ENCODE data around the gene ZNF175. TPM values are rescaled to one million over a fixed set of nuclear protein-coding genes. Genes with fewer than 3 reads are reported as not detected.

ZNF175 gene
- total and polyA plus RNA-seq, 3 donors from 2014 or later = 11.0 to 12.3 (median 12.1) TPM

DNA sequence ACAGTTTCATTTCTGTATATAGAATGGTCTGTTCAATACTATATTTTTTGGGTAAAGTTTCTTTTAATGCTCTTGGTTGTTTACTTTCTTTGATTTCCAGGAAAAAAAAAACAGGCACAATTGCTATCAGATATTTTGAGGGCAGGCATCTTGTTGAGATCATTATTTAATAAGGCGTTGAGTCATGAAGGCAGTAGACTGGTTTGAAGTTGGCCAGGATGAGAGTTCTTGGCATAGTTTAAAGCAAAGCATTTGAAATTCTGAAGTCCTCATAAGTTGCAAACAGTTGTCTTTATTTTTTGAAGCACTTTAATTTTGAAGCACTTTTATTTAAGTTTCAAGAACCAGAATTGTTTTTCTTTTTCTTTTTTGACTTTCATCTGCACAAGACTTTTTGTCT, 2.6 kb upstream of the ZNF175 start:
- intact Hi-C loops (cut with DNase I; ENCODE audit: low total_unique reads) = no loop called here
- no peak for TF ChIP-seq POLR2A (IDR thresholded peaks at IDR 0.05)
- TF ChIP-seq, protein P1, sequence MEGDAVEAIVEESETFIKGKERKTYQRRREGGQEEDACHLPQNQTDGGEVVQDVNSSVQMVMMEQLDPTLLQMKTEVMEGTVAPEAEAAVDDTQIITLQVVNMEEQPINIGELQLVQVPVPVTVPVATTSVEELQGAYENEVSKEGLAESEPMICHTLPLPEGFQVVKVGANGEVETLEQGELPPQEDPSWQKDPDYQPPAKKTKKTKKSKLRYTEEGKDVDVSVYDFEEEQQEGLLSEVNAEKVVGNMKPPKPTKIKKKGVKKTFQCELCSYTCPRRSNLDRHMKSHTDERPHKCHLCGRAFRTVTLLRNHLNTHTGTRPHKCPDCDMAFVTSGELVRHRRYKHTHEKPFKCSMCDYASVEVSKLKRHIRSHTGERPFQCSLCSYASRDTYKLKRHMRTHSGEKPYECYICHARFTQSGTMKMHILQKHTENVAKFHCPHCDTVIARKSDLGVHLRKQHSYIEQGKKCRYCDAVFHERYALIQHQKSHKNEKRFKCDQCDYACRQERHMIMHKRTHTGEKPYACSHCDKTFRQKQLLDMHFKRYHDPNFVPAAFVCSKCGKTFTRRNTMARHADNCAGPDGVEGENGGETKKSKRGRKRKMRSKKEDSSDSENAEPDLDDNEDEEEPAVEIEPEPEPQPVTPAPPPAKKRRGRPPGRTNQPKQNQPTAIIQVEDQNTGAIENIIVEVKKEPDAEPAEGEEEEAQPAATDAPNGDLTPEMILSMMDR (IDR thresholded peaks at IDR 0.05) = no peak
- Histone ChIP-seq H3K4me1 (peaks cover 9% of the 10 kb centered on the region), H3K9me3 (no peaks in the 10 kb centered on the region), H3K27me3 (no peaks in the 10 kb centered on the region), H3K27ac (no peak overlapping the region), H3K4me3 (no peak overlapping the region), H3K36me3 (ENCODE audit: low read depth, missing control alignments) (no peaks in the 10 kb centered on the region)
- DNase-seq = no peak
- WGBS, 2 donors = 83 to 88% methylated on average over 1 of the region's 1 CpG

DNA sequence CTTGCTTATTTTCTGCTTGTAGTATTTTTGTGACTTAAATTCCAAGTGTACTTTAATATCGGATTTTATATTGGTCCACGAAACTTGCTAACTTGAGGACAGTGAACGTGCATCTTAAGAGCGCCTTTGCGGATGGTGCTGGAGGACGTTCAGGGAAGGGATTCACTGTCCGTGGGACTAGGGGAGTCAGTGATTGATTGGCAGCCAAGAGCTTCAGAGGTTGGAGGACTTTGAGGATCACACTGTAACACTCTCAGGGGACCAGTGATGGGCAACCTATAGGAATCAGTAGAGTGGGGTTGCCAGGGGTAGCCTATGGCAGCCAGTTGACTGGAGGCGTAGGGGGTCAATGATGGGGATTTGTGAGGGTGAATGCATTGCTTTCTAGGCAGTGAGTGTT, 516 bp downstream of the ZNF175 start:
- 3 to 4% methylated on average over 8 of the region's 8 CpGs for WGBS, 2 donors
- intact Hi-C loops (cut with DNase I; ENCODE audit: low total_unique reads) = no loop called here
- no peaks in the 10 kb centered on the region for H3K9me3 ChIP-seq
- no peaks in the 10 kb centered on the region for H3K27me3 ChIP-seq
- peaks cover 9% of the 10 kb centered on the region for H3K4me1 ChIP-seq
- TF ChIP-seq, protein P1 (IDR thresholded peaks at IDR 0.05) = no peak
- no peak for TF ChIP-seq POLR2A (IDR thresholded peaks at IDR 0.05)
- peak overlapping the region; percentile 78 to 87 for H3K4me3 ChIP-seq
- DNase-seq = no peak
- H3K27ac ChIP-seq = peak overlapping the region in 1 of 2 donors; percentile 73
- no peaks in the 10 kb centered on the region for H3K36me3 ChIP-seq (ENCODE audit: low read depth, missing control alignments)

DNA sequence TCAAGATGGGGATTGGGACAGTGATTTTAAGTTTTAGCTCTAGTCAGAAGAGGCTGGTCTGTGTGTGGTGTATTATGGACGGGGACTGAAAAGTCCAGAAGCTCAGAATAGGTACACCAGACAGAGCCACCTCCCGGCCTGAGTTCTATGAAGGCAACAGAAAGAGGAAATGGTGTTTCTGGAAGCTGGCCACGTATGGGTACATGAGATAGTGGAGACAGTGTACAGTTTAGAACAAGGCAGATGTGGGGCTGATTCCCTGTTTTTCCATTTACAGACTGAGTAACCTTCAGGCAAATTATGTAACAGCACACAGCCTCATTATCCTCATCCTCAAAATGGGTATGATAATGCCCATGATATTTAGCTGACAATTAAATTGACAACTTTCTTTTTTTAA, 1.3 kb downstream of the ZNF175 start:
- intact Hi-C loops (cut with DNase I; ENCODE audit: low total_unique reads) = no loop called here
- H3K27ac ChIP-seq = no peak overlapping the region
- no peak for TF ChIP-seq POLR2A (IDR thresholded peaks at IDR 0.05)
- TF ChIP-seq, protein P1 (IDR thresholded peaks at IDR 0.05) = no peak
- peaks cover 9% of the 10 kb centered on the region for H3K4me1 ChIP-seq
- no peak for DNase-seq
- no peaks in the 10 kb centered on the region for H3K9me3 ChIP-seq
- H3K27me3 ChIP-seq = no peaks in the 10 kb centered on the region
- H3K4me3 ChIP-seq = peak overlapping the region in 1 of 2 donors; percentile 87
- WGBS, 2 donors = 39 to 61% methylated on average over 3 of the region's 3 CpGs
- H3K36me3 ChIP-seq (ENCODE audit: low read depth, missing control alignments) = no peaks in the 10 kb centered on the region

DNA sequence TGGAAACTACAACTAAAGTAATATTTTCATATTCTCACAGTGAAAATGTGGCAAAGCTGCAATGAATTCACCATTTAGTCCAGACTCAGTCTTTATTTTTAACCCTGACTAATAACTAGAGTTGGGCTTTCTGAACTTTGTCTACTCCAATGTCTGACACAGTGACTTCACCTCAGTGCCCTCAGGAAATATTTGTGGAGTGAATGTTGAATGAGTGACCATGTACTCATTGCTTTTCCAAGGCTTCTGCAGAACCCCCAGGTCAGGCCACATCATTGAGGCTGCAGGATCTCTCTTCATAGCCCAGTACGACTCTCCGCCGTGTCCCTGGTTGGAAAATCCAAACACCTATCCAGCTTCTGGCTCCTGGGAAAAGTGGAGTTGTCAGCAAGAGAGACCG, 1.8 kb downstream of the ZNF175 start:
- no peaks in the 10 kb centered on the region for H3K27me3 ChIP-seq
- 73% methylated on average over 4 of the region's 4 CpGs; no CpG with 5 or more reads in 1 of the 2 donors for WGBS, 2 donors
- intact Hi-C loops (cut with DNase I; ENCODE audit: low total_unique reads) = no loop called here
- H3K4me3 ChIP-seq = no peak overlapping the region
- H3K27ac ChIP-seq = no peak overlapping the region
- TF ChIP-seq, protein P1 (IDR thresholded peaks at IDR 0.05) = no peak
- DNase-seq = no peak
- H3K9me3 ChIP-seq = no peaks in the 10 kb centered on the region
- H3K4me1 ChIP-seq = peaks cover 9% of the 10 kb centered on the region
- H3K36me3 ChIP-seq (ENCODE audit: low read depth, missing control alignments) = no peaks in the 10 kb centered on the region

DNA sequence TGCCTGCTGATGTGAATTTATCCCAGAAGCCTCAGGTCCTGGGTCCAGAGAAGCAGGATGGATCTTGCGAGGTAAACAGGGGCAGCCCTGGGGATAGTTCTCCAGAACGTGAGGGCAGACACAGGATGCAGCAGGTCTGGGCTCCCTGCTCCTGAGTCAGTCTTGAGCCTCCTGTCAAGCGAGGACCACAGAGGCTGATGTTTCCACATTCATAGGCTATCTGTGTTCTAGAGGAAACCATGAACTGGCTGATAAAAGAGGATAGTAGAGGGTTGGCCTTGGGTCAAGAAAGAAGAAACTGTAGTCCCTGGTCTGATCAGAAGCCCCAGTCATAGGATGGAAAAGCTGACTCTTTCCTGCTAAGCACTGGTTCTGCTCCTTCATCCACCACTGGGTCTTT, 2.2 kb downstream of the ZNF175 start:
- no peak for TF ChIP-seq POLR2A (IDR thresholded peaks at IDR 0.05)
- TF ChIP-seq, protein P1 (IDR thresholded peaks at IDR 0.05) = no peak
- WGBS, 2 donors = 88 to 93% methylated on average over 3 of the region's 3 CpGs

More for the DNA sequence above, 2.2 kb downstream of the ZNF175 start:
- no peak for DNase-seq
- no peaks in the 10 kb centered on the region for H3K27me3 ChIP-seq
- H3K9me3 ChIP-seq = no peaks in the 10 kb centered on the region
- no peaks in the 10 kb centered on the region for H3K36me3 ChIP-seq (ENCODE audit: low read depth, missing control alignments)
- peaks cover 9% of the 10 kb centered on the region for H3K4me1 ChIP-seq
- H3K4me3 ChIP-seq = no peak overlapping the region
- intact Hi-C loops (cut with DNase I; ENCODE audit: low total_unique reads) = no loop called here
- no peak overlapping the region for H3K27ac ChIP-seq

Data from testis (tissue), 3 donors.